ENCODE measurements around the gene RABGAP1L. TPM values are rescaled to one million over a fixed set of nuclear protein-coding genes. Genes with fewer than 3 reads are reported as not detected.

Gene RABGAP1L
- total and polyA plus RNA-seq, 2 donors (not counting 3 experiments of a cell fraction or from before 2014, with no cell fraction given), result 6.4 to 22.2 TPM

DNA sequence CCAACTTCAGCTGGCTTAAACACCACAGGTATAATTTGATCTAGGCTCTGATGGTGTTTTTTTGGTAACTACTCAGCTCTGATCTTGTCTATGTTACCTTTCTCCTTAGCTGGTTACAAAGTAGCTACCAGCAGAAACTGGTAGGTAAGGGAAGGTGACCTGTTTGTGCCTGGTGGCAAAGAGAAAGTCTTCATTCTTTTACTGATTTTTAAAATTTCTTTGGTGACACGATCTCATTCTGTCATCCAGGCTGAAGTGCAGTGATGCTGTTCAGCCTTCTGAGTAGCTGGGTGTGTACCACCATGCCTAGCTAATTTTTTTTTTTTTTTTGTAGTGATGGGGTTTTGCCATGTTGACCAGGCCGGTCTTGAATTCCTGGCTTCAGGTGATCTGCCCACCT, 62.4 kb downstream of the RABGAP1L start:
- Histone ChIP-seq H3K27me3 (ENCODE audit: control insufficient read depth in 2 of 2, insufficient read depth in 2 of 2, low read length in 2 of 2) (no peaks in the 10 kb centered on the region), H3K9me1 (replicated peaks; ENCODE audit: control insufficient read depth, extremely low read depth, insufficient read depth, low read length) (no peaks in the 10 kb centered on the region), H3K79me2 (ENCODE audit: control insufficient read depth, insufficient read depth, low read length) (no peaks in the 10 kb centered on the region), H3K4me2 (ENCODE audit: insufficient read depth, low read length) (no peak overlapping the region), H3K4me1 (ENCODE audit: control insufficient read depth, extremely low read depth, insufficient read depth, low read length) (no peaks in the 10 kb centered on the region), H3K4me3 (replicated peaks in 1 of 3; ENCODE audit: insufficient read depth in 1 of 3, low read depth in 1 of 3, low read length in 3 of 3) (no peak overlapping the region), H4K20me1 (replicated peaks; ENCODE audit: control insufficient read depth, extremely low read depth, insufficient read depth, low read length) (no peaks in the 10 kb centered on the region), H3K36me3 (ENCODE audit: control insufficient read depth in 2 of 2, extremely low read depth in 1 of 2, insufficient read depth in 2 of 2, low read length in 2 of 2) (no peaks in the 10 kb centered on the region), H3K9ac (replicated peaks; ENCODE audit: extremely low read depth, insufficient read depth, low read length) (no peak overlapping the region), H3K27ac (ENCODE audit: insufficient read depth, low read depth, low read length) (no peak overlapping the region), H3K9me3 (replicated peaks; ENCODE audit: control insufficient read depth, insufficient read depth, low read length) (no peaks in the 10 kb centered on the region), H2AFZ (ENCODE audit: low read depth, low read length) (no peak overlapping the region)
- POLR2A ChIA-PET, result no interaction called here
- no peak for TF ChIP-seq POLR2AphosphoS5 (IDR thresholded peaks at IDR 0.05; ENCODE audit: insufficient read depth, low read depth, low read length)
- TF ChIP-seq GATA2 (IDR thresholded peaks at IDR 0.05; ENCODE audit: insufficient read depth, insufficient read length, low read depth, low read length), result no peak
- TF ChIP-seq EZH2 (IDR thresholded peaks at IDR 0.05; ENCODE audit: borderline replicate concordance, low read depth, low read length, severe bottlenecking), result no peak
- TF ChIP-seq MAX (IDR thresholded peaks at IDR 0.05; ENCODE audit: insufficient read depth, insufficient read length), result no peak
- no peak for TF ChIP-seq JUN (IDR thresholded peaks at IDR 0.05; ENCODE audit: borderline replicate concordance, insufficient read depth, insufficient read length, low read depth)
- TF ChIP-seq FOS (IDR thresholded peaks at IDR 0.05; ENCODE audit: borderline replicate concordance, insufficient read depth, low read length), result no peak
- TF ChIP-seq, protein P1, sequence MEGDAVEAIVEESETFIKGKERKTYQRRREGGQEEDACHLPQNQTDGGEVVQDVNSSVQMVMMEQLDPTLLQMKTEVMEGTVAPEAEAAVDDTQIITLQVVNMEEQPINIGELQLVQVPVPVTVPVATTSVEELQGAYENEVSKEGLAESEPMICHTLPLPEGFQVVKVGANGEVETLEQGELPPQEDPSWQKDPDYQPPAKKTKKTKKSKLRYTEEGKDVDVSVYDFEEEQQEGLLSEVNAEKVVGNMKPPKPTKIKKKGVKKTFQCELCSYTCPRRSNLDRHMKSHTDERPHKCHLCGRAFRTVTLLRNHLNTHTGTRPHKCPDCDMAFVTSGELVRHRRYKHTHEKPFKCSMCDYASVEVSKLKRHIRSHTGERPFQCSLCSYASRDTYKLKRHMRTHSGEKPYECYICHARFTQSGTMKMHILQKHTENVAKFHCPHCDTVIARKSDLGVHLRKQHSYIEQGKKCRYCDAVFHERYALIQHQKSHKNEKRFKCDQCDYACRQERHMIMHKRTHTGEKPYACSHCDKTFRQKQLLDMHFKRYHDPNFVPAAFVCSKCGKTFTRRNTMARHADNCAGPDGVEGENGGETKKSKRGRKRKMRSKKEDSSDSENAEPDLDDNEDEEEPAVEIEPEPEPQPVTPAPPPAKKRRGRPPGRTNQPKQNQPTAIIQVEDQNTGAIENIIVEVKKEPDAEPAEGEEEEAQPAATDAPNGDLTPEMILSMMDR (IDR thresholded peaks at IDR 0.05; ENCODE audit: extremely low read depth in 1 of 2, insufficient read depth in 1 of 2, low read depth in 1 of 2, low read length in 2 of 2), result no peak
- TF ChIP-seq MYC (IDR thresholded peaks at IDR 0.05; ENCODE audit: low read depth, low read length), result no peak
- no peak for TF ChIP-seq POLR2A (IDR thresholded peaks at IDR 0.05; ENCODE audit: low read depth, low read length)
- dilution Hi-C loops (cut with MboI; ENCODE audit: extremely low pct_ligation_motif_present, low sequenced_read_pairs) (no loop called here), intact Hi-C loops (cut with micrococcal nuclease) (no loop called here)
- no peak for FAIRE-seq
- no TSS peak for BruUV-seq (replicated peaks)
- CTCF ChIA-PET, result interaction anchor here (0.6 to 1.6 kb wide), 5 partner anchors 41 to 792 kb away, joined by 3 to 5 read pairs (median 3); no protein-coding TSS in a partner anchor
- no peak for DNase-seq (ENCODE audit: low read depth, low spot score)

Measured in endothelial cell of umbilical vein (primary cell).